ENCODE measurements around the gene BAHCC1. TPM values are rescaled to one million over a fixed set of nuclear protein-coding genes. Genes with fewer than 3 reads are reported as not detected.

BAHCC1 gene
- total and polyA plus RNA-seq, 2 of the 4 experiments (the other 2 are of a cell fraction), result 0.36 to 7.8 TPM

DNA sequence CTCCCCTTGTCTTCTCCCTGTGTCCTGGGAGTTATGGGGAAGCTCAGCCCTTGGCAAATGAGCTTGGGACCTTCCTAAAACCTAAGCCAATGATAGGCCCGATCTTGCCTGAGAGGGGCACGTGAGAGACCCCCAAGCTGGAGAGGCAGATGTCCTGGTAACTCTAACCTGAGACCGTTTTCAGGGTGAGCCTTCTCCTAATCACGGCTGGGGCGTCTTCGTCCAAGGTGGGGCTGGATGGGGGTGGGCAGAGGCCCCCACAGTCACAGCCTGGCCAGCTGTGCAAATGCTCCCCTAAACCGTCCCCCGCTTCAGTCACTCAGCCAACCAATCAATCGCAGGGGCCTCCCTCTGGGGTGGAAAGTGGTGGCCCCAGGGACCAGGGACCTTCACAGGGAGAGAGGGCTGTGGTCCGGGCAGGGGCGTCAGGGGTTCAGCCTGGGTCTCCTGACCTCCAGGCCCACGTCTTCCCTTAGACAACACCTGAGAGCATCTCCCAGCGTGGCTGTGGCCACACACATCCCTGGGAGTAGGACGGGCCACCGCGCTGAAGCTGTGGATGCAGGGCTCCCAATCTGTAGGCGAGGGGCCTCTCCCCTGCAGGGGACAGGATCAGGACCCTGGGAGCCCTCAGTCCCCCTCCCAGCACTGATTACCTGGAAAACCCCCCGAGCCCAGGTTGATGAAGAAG lies 86.7 kb downstream of the BAHCC1 start:
- BruUV-seq (replicated peaks), result no TSS peak
- peak overlapping the region; percentile 76; the same call in 1 of the 2 replicates for H3K23ac ChIP-seq (ENCODE audit: low read depth, low read length)
- H4K91ac ChIP-seq (ENCODE audit: insufficient read depth, low read depth, low read length), result peak overlapping the region; percentile 59; the same call in 1 of the 2 replicates
- H3K9ac ChIP-seq (ENCODE audit: low read depth, low read length), result peak overlapping the region; percentile 7; the same call in 1 of the 2 replicates
- peaks cover 10% of the 10 kb centered on the region for H3K4me1 ChIP-seq (ENCODE audit: control insufficient read depth, insufficient read depth, low read length)
- peak overlapping the region; percentile 24 for H3K4me3 ChIP-seq (ENCODE audit: insufficient read depth, low read depth, low read length)
- no peak overlapping the region; the same call in 1 of the 2 replicates for H3K18ac ChIP-seq (ENCODE audit: low read depth, low read length)
- H2AFZ ChIP-seq (replicated peaks; ENCODE audit: low read length, poor library complexity), result peak overlapping the region; percentile 86
- no peak overlapping the region for H2BK5ac ChIP-seq (ENCODE audit: low read depth, low read length, poor library complexity, severe bottlenecking)
- WGBS, 2 experiments (ENCODE audit: extremely low coverage in 2 of 2, insufficient read length in 1 of 2), result no CpG with 5 or more reads among the region's 18 CpGs
- peak overlapping the region; percentile 77 for H3K4me2 ChIP-seq (ENCODE audit: low read depth, low read length)
- no peak overlapping the region for H3K56ac ChIP-seq (ENCODE audit: extremely low read depth, insufficient read depth, low read length)
- H3K9me3 ChIP-seq (ENCODE audit: control insufficient read depth, insufficient read depth, low read length), result no peaks in the 10 kb centered on the region
- H2BK15ac ChIP-seq (ENCODE audit: low read depth, low read length), result no peak overlapping the region
- dilution Hi-C loops (cut with HindIII; ENCODE audit: low sequenced_read_pairs, unreplicated experiment), result no loop called here
- CTCF ChIA-PET, result no interaction called here
- no peaks in the 10 kb centered on the region for H3K36me3 ChIP-seq (ENCODE audit: control insufficient read depth, insufficient read depth, low read length)
- POLR2A ChIA-PET (ENCODE audit: unreplicated experiment), result no interaction called here
- peak overlapping the region; percentile 38; the same call in 1 of the 2 replicates for H4K5ac ChIP-seq (ENCODE audit: low read depth, low read length)
- H2BK120ac ChIP-seq (ENCODE audit: low read depth, low read length), result no peak overlapping the region; the same call in 1 of the 2 replicates
- peak overlapping the region; percentile 91 for H2AK9ac ChIP-seq (replicated peaks; ENCODE audit: low read depth, low read length, poor library complexity)
- peak overlapping the region; percentile 16; the same call in 1 of the 2 replicates for H2AK5ac ChIP-seq (ENCODE audit: low read depth, low read length)
- H3K79me1 ChIP-seq (ENCODE audit: low read depth in 1 of 2, low read length in 2 of 2), result no peaks in the 10 kb centered on the region; a peak in 1 of 4 replicates
- DNase-seq, result no peak
- in situ Hi-C loops (cut with MboI; ENCODE audit: low sequenced_read_pairs), result loop anchor here (5.0 kb wide), 2 partner anchors 75 to 225 kb away; no protein-coding TSS in a partner anchor
- no peaks in the 10 kb centered on the region for H3K9me1 ChIP-seq (ENCODE audit: insufficient read depth, low read length)
- H4K20me1 ChIP-seq (ENCODE audit: insufficient read depth, low read length), result no peaks in the 10 kb centered on the region
- H3K27me3 ChIP-seq (ENCODE audit: control insufficient read depth, insufficient read depth, low read length), result no peaks in the 10 kb centered on the region
- H3K27ac ChIP-seq (ENCODE audit: insufficient read depth, low read length), result no peak overlapping the region
- H3K4ac ChIP-seq (ENCODE audit: low read depth, low read length), result peak overlapping the region; percentile 74
- peak overlapping the region; percentile 23 to 76; a peak in 2 of 4 replicates for H4K8ac ChIP-seq (ENCODE audit: low read depth in 2 of 2, low read length in 2 of 2)
- H2BK20ac ChIP-seq (ENCODE audit: low read depth, low read length), result no peak overlapping the region
- intact Hi-C loops (cut with micrococcal nuclease), result no loop called here
- ATAC-seq (ENCODE audit: low read depth), result no peak
- H3K14ac ChIP-seq (replicated peaks; ENCODE audit: low read depth, low read length), result peak overlapping the region; percentile 89; the same call in 1 of the 2 replicates
- TF ChIP-seq, protein P1, sequence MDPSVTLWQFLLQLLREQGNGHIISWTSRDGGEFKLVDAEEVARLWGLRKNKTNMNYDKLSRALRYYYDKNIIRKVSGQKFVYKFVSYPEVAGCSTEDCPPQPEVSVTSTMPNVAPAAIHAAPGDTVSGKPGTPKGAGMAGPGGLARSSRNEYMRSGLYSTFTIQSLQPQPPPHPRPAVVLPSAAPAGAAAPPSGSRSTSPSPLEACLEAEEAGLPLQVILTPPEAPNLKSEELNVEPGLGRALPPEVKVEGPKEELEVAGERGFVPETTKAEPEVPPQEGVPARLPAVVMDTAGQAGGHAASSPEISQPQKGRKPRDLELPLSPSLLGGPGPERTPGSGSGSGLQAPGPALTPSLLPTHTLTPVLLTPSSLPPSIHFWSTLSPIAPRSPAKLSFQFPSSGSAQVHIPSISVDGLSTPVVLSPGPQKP (IDR thresholded peaks at IDR 0.05; ENCODE audit: borderline replicate concordance, low read depth, low read length), result no peak
- TF ChIP-seq USF2 (IDR thresholded peaks at IDR 0.05; ENCODE audit: low read depth, low read length), result no peak
- no peak for TF ChIP-seq RAD21 (IDR thresholded peaks at IDR 0.05; ENCODE audit: low read length)
- no peak for TF ChIP-seq NFE2L2 (IDR thresholded peaks at IDR 0.05; ENCODE audit: low read depth, low read length)
- no peak for TF ChIP-seq RCOR1 (IDR thresholded peaks at IDR 0.05; ENCODE audit: insufficient replicate concordance, low read length)
- no peak for TF ChIP-seq MXI1 (IDR thresholded peaks at IDR 0.05; ENCODE audit: borderline replicate concordance, low read depth, low read length)
- no peak for TF ChIP-seq CTCF (conservative IDR thresholded peaks at IDR 0.05; ENCODE audit: low read depth, low read length)
- no peak for TF ChIP-seq CHD1 (IDR thresholded peaks at IDR 0.05; ENCODE audit: low read depth, low read length)
- TF ChIP-seq SMC3 (IDR thresholded peaks at IDR 0.05; ENCODE audit: low read depth, low read length), result no peak
- TF ChIP-seq MAZ (IDR thresholded peaks at IDR 0.05; ENCODE audit: borderline replicate concordance, low read depth, low read length), result no peak
- TF ChIP-seq RFX5 (IDR thresholded peaks at IDR 0.05; ENCODE audit: low read depth, low read length), result no peak
- TF ChIP-seq POLR2A (IDR thresholded peaks at IDR 0.05; ENCODE audit: low read depth, low read length), result no peak
- TF ChIP-seq FOS (IDR thresholded peaks at IDR 0.05; ENCODE audit: low read depth, low read length), result no peak
- TF ChIP-seq CEBPB (IDR thresholded peaks at IDR 0.05; ENCODE audit: low read depth, low read length), result no peak
- no peak for TF ChIP-seq MAFK (IDR thresholded peaks at IDR 0.05; ENCODE audit: low read depth, low read length)
